ENCODE data around the gene TUBB3.
"Not testable (repeated sequence)": the region's sequence is repeated elsewhere in the genome, so short reads cannot be mapped to it uniquely, and the experiment has no call there.

Gene TUBB3

DNA sequence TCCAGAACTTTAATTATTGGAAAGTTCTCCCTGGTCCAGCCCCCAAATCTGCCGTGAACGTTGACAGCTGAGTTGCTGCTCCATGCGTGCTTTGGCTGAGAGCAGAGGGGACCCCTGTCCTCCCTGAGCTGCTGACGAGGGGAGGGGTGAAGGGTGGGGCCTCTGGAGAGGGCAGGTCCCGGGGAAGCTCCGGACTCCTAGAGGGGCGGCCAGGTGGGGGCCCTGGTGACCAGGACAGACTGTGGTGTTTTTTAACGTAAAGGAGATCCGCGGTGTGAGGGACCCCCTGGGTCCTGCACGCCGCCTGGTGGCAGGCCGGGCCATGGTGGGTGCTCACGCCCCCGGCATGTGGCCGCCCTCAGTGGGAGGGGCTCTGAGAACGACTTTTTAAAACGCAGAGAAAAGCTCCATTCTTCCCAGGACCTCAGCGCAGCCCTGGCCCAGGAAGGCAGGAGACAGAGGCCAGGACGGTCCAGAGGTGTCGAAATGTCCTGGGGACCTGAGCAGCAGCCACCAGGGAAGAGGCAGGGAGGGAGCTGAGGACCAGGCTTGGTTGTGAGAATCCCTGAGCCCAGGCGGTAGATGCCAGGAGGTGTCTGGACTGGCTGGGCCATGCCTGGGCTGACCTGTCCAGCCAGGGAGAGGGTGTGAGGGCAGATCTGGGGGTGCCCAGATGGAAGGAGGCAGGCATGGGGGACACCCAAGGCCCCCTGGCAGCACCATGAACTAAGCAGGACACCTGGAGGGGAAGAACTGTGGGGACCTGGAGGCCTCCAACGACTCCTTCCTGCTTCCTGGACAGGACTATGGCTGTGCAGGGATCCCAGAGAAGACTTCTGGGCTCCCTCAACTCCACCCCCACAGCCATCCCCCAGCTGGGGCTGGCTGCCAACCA lies 4.4 kb upstream of the TUBB3 start, which contains the start of gene MC1R:
Gene MC1R, plus strand, starts transcription at position 410 of the 895 bp plus-strand sequence. Its CDS starts 397 bp downstream, at position 807.
- FAIRE-seq = no peak

DNA sequence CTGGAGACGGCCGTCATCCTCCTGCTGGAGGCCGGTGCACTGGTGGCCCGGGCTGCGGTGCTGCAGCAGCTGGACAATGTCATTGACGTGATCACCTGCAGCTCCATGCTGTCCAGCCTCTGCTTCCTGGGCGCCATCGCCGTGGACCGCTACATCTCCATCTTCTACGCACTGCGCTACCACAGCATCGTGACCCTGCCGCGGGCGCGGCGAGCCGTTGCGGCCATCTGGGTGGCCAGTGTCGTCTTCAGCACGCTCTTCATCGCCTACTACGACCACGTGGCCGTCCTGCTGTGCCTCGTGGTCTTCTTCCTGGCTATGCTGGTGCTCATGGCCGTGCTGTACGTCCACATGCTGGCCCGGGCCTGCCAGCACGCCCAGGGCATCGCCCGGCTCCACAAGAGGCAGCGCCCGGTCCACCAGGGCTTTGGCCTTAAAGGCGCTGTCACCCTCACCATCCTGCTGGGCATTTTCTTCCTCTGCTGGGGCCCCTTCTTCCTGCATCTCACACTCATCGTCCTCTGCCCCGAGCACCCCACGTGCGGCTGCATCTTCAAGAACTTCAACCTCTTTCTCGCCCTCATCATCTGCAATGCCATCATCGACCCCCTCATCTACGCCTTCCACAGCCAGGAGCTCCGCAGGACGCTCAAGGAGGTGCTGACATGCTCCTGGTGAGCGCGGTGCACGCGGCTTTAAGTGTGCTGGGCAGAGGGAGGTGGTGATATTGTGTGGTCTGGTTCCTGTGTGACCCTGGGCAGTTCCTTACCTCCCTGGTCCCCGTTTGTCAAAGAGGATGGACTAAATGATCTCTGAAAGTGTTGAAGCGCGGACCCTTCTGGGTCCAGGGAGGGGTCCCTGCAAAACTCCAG lies 3.4 kb upstream of the TUBB3 start:
- FAIRE-seq = no peak

DNA sequence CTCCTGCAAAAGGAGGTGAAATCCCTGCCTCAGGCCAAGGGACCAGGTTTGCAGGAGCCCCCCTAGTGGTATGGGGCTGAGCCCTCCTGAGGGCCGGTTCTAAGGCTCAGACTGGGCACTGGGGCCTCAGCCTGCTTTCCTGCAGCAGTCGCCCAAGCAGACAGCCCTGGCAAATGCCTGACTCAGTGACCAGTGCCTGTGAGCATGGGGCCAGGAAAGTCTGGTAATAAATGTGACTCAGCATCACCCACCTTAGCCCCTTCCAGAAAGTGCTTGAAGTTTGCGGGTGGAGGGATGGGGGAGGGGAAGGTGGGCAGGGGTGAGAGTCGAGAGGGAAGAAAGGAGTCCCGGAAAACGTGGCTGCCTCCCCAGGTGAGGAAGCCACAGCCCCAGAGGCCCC lies 2.4 kb upstream of the TUBB3 start:
- no peak for FAIRE-seq

DNA sequence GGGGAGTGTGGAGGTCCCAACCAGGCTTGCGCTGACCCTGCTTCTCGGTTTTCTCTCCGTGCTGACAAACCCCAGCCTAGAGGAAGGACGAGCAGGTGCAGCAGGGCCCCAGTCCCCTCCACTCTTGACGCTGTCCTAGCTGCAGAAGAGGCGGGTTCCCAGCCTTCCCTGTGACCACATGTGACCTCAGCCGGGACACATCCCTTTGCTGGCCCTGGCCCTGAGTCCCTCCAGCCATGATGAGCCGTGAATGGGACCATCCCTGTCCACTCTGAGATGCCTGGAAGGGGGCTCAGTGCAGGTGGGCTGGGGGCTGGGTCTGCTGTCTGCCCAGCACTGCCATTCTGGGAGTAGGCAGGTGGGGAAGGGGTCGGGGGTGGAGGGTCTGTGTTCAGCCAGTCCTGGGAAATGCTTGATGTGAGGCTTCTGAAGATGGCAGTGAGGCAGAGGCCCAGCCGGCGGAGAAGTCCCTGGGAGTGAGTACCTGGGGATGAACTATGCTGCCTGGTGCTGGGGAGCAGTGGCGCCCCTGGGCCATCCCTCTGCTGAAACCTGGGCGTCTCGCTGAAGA lies 1.9 kb upstream of the TUBB3 start:
- no peak for FAIRE-seq

DNA sequence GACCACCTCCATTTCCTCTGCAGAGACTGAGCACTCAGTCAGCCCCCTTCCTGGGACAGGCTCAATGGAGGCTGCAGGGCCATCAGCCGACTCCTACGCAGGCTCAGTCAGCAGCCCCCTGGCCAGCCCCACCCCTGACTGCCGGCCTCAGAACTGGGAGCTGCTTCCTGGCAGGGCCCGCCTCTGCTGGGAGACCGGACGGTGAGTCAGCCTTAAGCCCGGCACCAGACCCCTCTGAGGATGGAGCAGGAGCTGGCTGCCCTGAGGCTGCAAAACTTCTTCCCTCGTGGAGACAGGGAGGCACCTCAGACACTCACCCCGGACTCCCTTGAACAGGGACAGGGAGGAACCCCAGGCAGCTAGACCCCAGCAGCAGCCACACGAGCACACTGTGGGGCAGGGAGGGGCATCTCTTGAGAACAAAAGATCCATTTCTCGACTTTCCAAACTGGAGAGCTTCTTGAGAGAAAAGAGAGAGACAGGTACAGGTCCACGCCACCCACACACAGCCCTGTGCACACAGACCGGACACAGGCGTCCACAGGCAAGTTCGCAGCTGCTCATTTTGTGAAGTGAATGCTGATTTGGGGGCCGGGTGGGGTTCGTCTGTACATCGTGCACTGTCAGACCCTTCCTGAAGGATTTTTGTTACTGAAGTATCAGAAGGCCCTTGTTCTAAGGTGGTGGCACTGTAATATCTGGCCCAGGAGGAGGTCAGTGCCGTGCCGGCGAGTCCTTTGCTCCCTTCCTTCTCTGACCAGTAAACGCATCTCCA lies 1.3 kb upstream of the TUBB3 start:
- FAIRE-seq = no peak

DNA sequence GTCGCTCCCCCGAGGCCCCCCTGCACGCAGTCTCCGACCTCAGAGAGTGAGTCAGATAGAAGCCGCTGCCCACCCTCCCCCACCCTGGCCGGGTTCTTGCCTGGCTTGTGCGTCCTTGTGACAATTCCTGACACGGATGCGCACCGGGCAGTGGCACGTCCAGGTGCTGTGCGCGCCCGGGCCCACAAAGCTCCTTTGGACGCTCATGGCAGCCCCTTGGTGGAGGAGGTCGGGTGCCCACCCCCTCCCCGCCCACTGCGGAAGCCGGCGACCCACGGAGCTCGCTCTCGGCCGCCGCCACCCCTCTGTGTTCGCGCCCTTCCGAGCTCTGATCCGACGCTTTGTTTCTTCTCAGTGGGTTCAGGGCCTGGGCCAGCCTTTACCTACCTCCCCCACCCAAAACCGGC lies 662 bp upstream of the TUBB3 start:
- no peak for FAIRE-seq

DNA sequence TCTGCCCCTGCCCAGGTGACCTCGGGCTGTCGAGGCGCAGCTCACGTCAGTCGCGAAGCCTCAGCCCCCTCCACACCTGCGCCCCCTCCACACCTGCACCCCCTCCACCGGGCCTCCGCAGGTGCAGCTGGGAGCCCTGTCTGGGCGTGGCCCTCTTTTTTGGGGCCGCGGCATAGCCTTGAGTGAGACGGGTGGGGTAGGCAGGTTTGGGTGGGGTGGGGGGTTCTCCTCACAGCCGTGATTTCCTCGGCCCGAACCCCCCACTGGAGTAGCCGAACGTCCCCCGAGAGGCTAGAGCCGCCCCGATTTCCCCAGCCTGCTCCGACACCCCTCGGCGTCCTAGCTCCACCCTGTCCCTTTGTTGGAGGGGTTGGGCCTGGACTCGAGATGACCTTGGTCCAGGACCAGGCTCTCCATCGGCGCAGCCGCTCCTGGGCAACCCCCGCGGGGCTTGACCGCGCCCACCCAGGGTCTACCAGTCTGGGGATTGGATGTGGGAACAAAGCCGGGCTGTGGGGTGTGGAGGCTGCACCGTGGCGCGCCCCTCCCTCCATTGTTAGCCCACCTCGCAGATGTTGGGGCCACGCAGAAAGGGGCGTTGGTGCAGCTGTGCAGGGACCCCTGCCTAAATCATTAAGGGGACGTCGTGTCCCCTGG lies 626 bp downstream of the TUBB3 start:
- FAIRE-seq = no peak

DNA sequence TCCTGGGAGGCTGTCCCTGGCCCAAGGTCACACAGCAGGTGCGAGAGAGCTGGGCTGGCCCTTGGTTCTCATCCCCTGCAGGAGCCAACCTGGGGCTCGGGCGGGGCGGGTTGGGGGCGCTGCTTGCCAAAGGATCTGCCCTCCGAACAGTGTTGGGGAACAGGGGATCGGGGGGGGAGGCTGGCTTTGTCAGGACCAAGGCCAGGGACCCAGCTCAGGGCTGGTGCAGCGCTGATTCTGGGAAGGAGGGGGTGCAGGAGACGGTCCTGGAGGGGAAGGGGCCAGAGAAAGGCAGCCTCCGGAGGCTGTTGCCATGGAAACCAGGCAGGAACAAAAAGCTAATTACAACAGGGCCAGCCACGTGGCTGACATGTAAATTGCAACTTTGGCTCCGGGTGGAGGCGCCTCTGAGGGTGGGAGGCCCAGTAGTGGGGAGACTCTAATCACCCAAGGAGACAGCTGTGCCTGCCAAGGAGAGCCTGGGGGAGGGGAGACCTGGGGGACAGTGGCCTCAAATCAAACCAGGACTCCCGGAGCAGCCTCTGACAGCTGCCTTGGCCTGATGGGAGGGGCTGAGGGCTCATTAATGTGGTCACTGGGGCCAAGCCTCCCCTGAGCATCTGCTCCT lies 1.3 kb downstream of the TUBB3 start:
- FAIRE-seq = no peak

DNA sequence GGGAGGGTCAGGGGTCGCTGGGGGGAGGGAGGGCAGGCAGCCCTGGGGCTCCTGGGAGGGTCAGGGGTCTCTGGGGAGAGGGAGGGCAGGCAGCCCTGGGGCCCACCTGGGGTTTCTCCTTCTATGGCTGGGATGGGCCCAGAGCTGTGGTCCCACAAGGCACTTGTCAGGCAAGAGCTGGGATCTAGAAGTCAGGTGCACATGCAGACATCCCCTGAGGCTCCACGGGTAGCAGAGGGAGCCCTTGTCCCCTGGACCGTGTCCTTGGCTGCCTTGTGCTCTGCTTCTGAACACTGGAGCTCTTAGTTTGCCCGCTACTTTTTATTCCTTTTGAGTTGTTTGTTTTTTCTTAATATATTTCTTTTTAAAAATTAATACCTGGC lies 1.8 kb downstream of the TUBB3 start:
- no peak for FAIRE-seq

DNA sequence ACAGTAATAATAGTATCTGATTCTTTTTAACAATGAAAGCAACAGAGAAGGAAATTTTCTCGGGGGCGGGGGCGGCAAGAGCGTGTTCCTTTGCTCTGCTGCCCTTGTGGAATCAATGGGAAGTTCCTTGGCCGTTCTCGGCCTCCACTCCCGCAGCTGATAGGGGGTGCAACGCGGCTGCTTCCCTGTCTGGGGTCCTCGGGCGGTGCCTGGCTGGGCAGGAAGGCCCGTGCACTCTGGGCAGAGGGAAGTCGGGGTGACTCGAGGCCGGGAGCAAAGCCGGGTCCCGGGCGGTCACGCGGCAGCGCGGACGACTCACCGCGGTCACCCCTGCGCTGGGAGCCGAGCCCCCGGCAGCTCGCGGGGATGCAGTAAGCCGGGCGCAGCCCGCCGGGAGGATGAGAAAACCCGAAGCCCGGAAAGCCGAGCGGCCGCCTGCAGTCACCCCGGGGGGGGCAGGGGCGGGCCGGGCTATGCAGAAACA lies 2.5 kb downstream of the TUBB3 start:
- no peak for FAIRE-seq

DNA sequence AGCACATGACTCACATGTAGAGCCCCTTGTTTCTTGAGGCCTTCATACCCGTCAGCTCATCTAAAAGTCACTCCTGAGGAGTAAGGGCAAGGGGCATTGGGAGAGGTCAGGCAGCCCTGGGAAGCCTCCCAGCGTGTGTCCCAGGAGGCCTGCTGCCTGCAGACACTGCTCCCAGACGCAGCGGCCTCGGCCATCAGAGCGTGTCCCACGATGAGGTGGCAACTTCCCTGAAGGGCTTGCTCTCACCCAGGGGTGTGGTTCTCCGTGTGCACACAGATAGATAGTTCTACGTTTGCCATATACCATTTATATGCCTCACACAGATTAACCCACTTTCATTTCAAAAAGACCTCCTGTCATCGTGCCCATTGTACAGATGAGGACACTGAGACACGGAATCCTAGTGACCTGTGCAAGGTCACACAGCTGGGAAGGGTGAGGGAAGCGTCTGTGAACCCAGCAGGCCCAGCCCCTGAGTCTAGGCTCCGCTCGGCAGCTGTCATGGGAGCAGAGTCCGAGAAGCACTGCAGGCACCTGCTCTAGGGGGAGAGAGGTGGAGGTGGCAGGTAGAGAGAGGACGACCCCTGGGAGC lies 8.3 kb downstream of the TUBB3 start:
- no peak for FAIRE-seq

DNA sequence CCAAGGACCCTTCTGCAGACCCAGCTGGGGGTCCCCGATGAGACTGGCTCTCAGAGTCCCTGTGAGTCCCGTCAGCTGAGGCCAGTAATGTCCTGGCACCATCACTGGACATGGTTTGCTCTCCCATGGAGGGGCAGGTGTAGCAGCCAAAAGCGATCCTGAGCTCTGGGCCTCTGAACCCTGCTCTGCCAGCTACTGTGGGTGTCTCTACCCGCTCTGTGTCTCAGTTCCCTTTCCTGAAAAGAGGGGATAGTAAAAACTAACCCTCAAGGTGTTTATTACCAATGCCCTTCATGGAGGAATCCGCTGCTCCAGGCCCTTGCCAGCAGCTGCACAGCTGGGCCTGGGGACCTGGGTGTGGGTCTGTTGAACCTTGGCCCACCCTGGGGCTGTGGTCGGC lies 8.8 kb downstream of the TUBB3 start:
- FAIRE-seq = no peak

DNA sequence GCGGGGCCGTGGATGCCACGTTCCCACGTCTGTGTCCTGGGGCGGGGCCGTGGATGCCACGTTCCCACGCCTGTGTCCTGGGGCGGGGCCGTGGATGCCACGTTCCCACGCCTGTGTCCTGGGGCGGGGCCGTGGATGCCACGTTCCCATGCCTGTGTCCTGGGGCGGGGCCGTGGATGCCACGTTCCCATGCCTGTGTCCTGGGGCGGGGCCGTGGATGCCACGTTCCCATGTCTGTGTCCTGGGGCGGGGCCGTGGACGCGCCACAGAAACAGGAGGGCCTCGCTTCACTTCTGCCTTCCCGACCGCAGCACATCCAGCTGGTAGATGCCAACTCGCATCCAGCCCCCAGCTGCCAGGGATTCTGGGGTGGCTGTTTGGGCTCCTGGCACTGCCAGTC lies 10.9 kb downstream of the TUBB3 start:
- not testable (repeated sequence) for FAIRE-seq

DNA sequence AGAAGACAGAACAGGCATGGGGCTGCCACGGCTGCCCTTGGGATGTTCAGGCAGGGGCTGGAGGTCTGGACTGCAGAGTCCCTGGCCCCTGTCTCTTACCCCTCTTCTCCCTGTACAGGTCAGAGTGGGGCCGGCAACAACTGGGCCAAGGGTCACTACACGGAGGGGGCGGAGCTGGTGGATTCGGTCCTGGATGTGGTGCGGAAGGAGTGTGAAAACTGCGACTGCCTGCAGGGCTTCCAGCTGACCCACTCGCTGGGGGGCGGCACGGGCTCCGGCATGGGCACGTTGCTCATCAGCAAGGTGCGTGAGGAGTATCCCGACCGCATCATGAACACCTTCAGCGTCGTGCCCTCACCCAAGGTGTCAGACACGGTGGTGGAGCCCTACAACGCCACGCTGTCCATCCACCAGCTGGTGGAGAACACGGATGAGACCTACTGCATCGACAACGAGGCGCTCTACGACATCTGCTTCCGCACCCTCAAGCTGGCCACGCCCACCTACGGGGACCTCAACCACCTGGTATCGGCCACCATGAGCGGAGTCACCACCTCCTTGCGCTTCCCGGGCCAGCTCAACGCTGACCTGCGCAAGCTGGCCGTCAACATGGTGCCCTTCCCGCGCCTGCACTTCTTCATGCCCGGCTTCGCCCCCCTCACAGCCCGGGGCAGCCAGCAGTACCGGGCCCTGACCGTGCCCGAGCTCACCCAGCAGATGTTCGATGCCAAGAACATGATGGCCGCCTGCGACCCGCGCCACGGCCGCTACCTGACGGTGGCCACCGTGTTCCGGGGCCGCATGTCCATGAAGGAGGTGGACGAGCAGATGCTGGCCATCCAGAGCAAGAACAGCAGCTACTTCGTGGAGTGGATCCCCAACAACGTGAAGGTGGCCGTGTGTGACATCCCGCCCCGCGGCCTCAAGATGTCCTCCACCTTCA lies 11.7 kb downstream of the TUBB3 start:
- FAIRE-seq = no peak

DNA sequence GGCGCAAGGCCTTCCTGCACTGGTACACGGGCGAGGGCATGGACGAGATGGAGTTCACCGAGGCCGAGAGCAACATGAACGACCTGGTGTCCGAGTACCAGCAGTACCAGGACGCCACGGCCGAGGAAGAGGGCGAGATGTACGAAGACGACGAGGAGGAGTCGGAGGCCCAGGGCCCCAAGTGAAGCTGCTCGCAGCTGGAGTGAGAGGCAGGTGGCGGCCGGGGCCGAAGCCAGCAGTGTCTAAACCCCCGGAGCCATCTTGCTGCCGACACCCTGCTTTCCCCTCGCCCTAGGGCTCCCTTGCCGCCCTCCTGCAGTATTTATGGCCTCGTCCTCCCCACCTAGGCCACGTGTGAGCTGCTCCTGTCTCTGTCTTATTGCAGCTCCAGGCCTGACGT lies 12.5 kb downstream of the TUBB3 start:
- not testable (repeated sequence) for FAIRE-seq

DNA sequence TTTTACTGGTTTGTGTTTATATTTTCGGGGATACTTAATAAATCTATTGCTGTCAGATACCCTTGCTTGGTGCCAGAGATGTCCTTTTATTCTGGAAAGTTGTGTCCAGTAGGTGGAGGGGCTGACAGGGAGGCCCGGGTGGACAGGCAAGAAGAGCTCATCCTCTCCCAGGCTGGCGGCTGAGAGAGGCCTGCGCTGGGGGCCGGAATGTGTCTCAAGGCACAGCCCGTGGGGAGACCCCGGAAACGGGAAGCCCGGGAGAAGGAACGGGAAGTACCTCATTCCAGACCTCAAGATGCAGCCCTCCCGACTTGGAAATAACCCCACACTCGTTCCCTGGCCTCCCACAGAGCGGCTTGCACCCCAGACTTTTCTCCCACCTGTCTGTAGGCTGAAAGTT lies 12.9 kb downstream of the TUBB3 start:
- FAIRE-seq = no peak

DNA sequence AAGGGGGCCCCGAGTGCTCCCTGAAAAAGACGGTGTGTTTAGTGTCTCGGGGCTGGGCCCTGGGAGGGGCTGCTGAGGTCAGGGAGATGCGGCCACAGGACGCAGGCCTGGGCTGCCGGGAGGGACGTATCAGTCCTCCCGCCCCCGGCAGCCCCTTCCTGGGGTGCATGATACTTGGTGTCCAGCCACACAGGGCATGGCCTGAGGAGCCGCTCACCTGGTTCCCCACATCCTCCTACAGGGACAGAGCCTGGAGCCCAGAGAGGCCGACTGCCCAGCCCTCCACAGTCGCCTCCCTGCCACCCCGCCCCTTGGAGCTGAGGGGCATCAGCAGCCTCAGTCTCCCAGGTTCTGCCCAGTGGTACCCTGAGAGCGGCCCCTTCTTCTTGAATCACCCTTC lies 13.4 kb downstream of the TUBB3 start:
- FAIRE-seq = no peak

DNA sequence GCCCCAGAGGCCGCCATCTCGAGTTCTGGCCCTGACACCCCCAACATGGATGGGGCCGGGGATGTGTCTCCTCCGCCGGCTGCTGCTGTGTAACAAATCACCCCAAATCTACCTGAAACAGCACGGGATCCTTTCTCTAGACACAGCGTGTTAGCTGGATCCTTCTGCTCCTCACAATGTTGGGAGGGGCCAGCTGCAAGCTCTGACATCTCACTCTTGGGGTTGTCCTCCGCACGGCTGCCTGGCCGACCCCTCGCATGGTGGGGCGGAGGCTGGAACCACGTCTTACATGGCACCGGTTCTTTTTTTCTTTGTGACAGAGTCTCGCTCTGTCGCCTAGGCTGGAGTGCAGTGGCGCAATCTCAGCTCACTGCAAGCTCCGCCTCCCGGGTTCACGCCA lies 13.8 kb downstream of the TUBB3 start:
- FAIRE-seq = no peak

DNA sequence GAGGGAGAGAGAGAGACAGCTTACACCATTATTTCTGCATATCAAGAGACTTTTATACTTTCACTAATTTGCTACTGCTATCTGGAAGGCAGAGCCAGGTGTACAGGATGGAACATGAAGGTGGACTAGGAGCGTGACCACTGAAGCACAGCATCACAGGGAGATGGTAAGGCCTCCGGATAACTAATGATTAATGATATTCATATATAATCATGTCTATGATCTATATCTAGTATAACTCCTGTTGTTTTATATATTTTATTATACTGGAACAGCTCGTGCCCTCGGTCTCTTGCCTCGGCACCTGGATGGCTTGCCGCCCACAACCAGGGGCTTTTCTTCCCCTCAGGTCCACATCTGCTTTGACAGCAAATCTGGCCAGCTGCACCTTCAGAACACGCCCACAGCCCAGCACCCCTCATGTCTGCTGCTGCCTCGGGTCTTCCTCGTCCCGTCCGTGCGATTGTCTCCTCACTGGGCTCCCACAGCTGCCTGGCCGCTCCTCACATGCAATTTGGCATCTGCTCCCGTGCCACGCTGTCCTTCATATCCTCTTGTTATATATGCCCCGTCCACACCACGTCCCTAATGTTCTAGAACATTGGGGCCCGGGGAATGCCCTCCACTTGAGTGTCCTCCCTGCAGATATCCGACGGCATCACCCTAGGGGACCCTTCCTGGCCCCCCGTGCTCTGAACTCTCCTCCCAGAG lies 15.2 kb downstream of the TUBB3 start:
- no peak for FAIRE-seq

Measured in A204.1 (cell line).